ENCODE measurements around the gene COL9A3.

DNA sequence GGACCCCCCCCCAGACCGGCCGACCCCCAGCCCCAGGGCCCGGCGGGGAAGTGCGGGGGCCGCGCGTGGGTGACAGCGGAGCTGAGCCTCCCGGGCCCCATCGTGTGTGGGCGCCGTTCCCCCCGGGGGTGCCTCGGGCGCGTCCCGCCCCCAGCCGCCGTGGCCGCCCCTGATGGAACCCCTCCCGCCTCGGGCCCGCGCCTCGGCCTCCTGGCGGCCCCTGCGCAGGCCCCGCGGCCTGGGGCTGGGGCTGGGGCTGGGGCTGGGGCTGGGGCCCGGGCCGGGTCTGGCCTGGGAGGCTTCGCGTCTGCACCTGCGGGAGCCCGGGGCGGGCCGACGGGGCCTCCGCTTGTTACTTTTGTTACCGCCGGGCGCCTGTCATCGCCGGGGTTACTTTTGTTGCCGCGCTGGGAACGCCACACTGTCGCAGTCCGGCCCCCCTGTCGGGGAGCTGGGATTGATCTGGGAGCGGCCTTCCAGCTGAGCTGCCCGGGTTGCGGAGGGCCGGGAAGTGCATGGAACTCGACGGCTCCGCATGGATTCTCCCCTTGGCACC lies 11.6 kb upstream of the COL9A3 start:
- TF ChIP-seq EP300 (conservative IDR thresholded peaks at IDR 0.05; ENCODE audit: poor library complexity, severe bottlenecking) (no peak), CTCF (IDR thresholded peaks at IDR 0.05; ENCODE audit: poor library complexity, severe bottlenecking) (no peak), TAF1 (IDR thresholded peaks at IDR 0.05; ENCODE audit: low read depth) (no peak)

Measured in neural cell (in vitro differentiated cells).